ENCODE results near the gene PROM1.

- TF ChIP-seq, protein P1, sequence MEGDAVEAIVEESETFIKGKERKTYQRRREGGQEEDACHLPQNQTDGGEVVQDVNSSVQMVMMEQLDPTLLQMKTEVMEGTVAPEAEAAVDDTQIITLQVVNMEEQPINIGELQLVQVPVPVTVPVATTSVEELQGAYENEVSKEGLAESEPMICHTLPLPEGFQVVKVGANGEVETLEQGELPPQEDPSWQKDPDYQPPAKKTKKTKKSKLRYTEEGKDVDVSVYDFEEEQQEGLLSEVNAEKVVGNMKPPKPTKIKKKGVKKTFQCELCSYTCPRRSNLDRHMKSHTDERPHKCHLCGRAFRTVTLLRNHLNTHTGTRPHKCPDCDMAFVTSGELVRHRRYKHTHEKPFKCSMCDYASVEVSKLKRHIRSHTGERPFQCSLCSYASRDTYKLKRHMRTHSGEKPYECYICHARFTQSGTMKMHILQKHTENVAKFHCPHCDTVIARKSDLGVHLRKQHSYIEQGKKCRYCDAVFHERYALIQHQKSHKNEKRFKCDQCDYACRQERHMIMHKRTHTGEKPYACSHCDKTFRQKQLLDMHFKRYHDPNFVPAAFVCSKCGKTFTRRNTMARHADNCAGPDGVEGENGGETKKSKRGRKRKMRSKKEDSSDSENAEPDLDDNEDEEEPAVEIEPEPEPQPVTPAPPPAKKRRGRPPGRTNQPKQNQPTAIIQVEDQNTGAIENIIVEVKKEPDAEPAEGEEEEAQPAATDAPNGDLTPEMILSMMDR (IDR thresholded peaks at IDR 0.05) = no peak
- TF ChIP-seq EZH2 (IDR thresholded peaks at IDR 0.05) = no peak
Observed at GRCh38 chr4:16090096-16090705, 6.4 kb upstream of the PROM1 start.

All from neural progenitor cell (in vitro differentiated cells).